Measurements from ENCODE around the gene OR13C5.

The OR13C5 gene

GRCh38 chr9:104553261-104553660 is 46.0 kb downstream of the OR13C5 start:
- in situ Hi-C loops (cut with MboI; ENCODE audit: low sequenced_read_pairs), result no loop called here
